Activated B cell treated with CpG ODN at 0.5 μM for 24 hours (primary cell): Measurements from ENCODE around the gene C19orf81. TPM values are rescaled to one million over a fixed set of nuclear protein-coding genes. Genes with fewer than 3 reads are reported as not detected.

ENCODE experiments used
- ATAC-seq: fragments of 200-7000 bp; cut with Tn5 transposase; one replicate; pipeline ENCODE4 v1.10.0; 2021; ENCODE audit warnings: low read depth, mild to moderate bottlenecking, moderate library complexity
- CTCF ChIA-PET: fragments of 350-600 bp; sonication (Branson Sonifier 250); formaldehyde crosslinking; loops from one replicate; lab custom pipeline; 2021; ENCODE audit warnings: antibody characterized with exemption; lab: Charles Lee
- POLR2A ChIA-PET: fragments of 350-600 bp; sonication (Branson Sonifier 250); formaldehyde crosslinking; loops from one replicate; lab custom pipeline; 2021; ENCODE audit warnings: antibody characterized with exemption; lab: Charles Lee
- DNase-seq: peaks from one replicate; pipeline ENCODE4 v3.0.0; 2022
- H3K27ac Mint-ChIP-seq: one replicate; pipeline ENCODE4 v1.8.0; 2020; ENCODE audit warnings: mixed read lengths
- H3K27me3 Mint-ChIP-seq: one replicate; pipeline ENCODE4 v1.8.0; 2021; ENCODE audit warnings: mixed read lengths
- H3K36me3 Mint-ChIP-seq: one replicate; pipeline ENCODE4 v1.8.0; 2021; ENCODE audit warnings: low read depth, mixed read lengths
- H3K4me1 Mint-ChIP-seq: one replicate; pipeline ENCODE4 v1.8.0; 2021; ENCODE audit warnings: mixed read lengths
- H3K4me3 Mint-ChIP-seq: one replicate; pipeline ENCODE4 v1.8.0; 2020; ENCODE audit warnings: mild to moderate bottlenecking, mixed read lengths
- H3K9me3 Mint-ChIP-seq: one replicate; pipeline ENCODE4 v1.8.0; 2020; ENCODE audit warnings: mixed read lengths
- intact Hi-C: fragments of 100-400 bp; cut with micrococcal nuclease; formaldehyde crosslinking; loops from one replicate; pipeline ENCODE4 v1.15.1; 2024
- total RNA-seq: library from RNA; stranded (reverse); gene quantifications from 2 replicates; pipeline ENCODE4 v1.2.3, GENCODE V29; 2022
- TF ChIP-seq, protein P1 (sequence below): fragments of 200-600 bp; IDR thresholded peaks from one replicate; pipeline ENCODE4 v1.8.0; 2022; ENCODE audit warnings: antibody characterized with exemption, mild to moderate bottlenecking

The C19orf81 gene
- total RNA-seq, 1 donor from 2014 or later = not detected

DNA sequence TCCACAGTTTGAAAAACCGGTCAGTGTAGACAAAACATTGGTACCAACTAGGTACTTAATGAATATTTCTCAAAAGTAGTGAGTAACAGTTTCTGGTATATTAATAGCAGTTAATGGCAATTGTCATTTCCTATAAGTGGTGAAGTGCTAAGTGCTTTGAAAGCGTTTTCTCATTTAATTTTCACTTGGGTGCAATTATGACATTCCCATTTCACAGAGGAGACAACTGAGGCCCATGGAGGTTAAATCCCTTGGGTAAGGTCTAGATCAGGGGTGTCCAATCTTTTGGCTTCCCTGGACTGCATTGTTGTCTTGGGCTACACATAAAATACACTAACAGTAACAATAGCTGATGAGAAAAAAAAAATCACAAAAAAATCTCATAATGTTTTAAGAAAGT lies 8.9 kb upstream of the C19orf81 start:
- H3K27me3 Mint-ChIP-seq = peaks cover 46% of the 10 kb centered on the region
- no peak overlapping the region for H3K4me3 Mint-ChIP-seq
- CTCF ChIA-PET = no interaction called here
- DNase-seq = no peak
- intact Hi-C loops = no loop called here
- no peaks in the 10 kb centered on the region for H3K36me3 Mint-ChIP-seq
- H3K9me3 Mint-ChIP-seq = peaks cover 1% of the 10 kb centered on the region
- POLR2A ChIA-PET = no interaction called here
- H3K4me1 Mint-ChIP-seq = peaks cover 9% of the 10 kb centered on the region
- TF ChIP-seq, protein P1, sequence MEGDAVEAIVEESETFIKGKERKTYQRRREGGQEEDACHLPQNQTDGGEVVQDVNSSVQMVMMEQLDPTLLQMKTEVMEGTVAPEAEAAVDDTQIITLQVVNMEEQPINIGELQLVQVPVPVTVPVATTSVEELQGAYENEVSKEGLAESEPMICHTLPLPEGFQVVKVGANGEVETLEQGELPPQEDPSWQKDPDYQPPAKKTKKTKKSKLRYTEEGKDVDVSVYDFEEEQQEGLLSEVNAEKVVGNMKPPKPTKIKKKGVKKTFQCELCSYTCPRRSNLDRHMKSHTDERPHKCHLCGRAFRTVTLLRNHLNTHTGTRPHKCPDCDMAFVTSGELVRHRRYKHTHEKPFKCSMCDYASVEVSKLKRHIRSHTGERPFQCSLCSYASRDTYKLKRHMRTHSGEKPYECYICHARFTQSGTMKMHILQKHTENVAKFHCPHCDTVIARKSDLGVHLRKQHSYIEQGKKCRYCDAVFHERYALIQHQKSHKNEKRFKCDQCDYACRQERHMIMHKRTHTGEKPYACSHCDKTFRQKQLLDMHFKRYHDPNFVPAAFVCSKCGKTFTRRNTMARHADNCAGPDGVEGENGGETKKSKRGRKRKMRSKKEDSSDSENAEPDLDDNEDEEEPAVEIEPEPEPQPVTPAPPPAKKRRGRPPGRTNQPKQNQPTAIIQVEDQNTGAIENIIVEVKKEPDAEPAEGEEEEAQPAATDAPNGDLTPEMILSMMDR = no peak
- H3K27ac Mint-ChIP-seq = no peak overlapping the region
- no peak for ATAC-seq

- ATAC-seq (no peak), DNase-seq (no peak)
- intact Hi-C loops = no loop called here
- H3K4me1 Mint-ChIP-seq = no peaks in the 10 kb centered on the region
- peaks cover 4% of the 10 kb centered on the region for H3K9me3 Mint-ChIP-seq
- H3K4me3 Mint-ChIP-seq = no peak overlapping the region
- ChIA-PET CTCF (no interaction called here), POLR2A (no interaction called here)
- TF ChIP-seq, protein P1 = no peak
- H3K27me3 Mint-ChIP-seq = peaks cover 23% of the 10 kb centered on the region
- no peak overlapping the region for H3K27ac Mint-ChIP-seq
- H3K36me3 Mint-ChIP-seq = no peaks in the 10 kb centered on the region
Measured at GRCh38 chr19:50644315-50644915, 4.8 kb upstream of the C19orf81 start.

DNA sequence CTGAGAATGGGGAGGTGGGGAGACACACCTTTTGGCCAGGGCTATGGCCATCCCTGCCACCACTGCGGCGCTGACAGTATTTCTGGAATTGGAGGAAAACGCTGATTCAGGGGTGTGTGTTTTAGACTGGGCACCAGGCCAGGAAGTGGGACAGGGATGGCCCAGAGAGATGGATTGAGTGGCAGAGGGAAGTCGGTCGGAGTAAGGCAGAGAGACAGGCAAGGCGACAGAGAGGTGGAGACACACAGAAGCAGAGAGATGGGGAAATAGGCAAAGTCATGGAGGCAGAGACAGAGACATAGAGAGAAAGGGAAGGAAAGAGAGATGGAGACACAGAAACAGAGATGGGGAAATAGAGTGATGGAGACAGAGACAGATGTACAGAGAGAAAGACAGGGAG lies 4.1 kb upstream of the C19orf81 start:
- H3K9me3 Mint-ChIP-seq = peaks cover 4% of the 10 kb centered on the region
- POLR2A ChIA-PET = no interaction called here
- H3K36me3 Mint-ChIP-seq = no peaks in the 10 kb centered on the region
- no peak overlapping the region for H3K27ac Mint-ChIP-seq
- peaks cover 26% of the 10 kb centered on the region for H3K27me3 Mint-ChIP-seq
- no peaks in the 10 kb centered on the region for H3K4me1 Mint-ChIP-seq
- no peak overlapping the region for H3K4me3 Mint-ChIP-seq
- intact Hi-C loops = no loop called here
- no peak for ATAC-seq
- CTCF ChIA-PET = no interaction called here
- no peak for DNase-seq
- TF ChIP-seq, protein P1 = no peak

DNA sequence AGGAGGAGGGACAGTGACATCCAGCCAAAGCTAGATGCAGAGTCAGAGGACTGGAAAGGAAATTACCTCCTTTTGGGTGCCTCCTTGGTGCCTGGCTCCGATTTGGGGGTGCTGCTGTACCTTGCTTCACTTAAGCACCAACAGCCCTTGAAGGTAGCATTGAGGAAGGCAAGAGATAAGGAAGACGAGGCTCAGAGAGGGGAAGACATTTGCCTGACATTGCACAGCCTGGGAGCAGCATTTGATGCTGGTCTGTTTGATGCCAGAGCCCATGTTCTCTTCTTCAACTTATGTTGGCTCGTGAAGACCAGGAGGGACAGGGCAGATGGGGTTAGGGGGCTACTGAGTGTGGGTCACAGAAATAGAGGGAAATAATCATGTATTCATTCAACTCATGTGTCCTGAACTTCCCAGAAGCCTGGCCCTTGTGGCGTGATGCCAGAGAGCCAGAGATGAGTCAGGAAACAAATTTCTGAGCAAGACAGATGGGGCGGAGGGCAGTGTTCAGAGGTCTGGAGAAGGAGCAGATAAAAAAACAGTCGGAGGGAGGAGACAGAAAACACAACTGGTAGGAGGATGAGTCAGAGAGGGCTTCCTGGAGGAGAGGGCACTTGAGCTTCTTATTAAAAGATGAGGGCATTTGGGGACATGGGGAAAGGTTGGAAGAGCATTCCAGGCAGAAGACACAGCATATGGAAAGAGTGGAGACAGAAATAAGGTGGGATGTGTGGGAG lies 3.0 kb upstream of the C19orf81 start:
- intact Hi-C loops = no loop called here
- H3K4me3 Mint-ChIP-seq = no peak overlapping the region
- H3K9me3 Mint-ChIP-seq = peaks cover 4% of the 10 kb centered on the region
- H3K4me1 Mint-ChIP-seq = no peaks in the 10 kb centered on the region
- TF ChIP-seq, protein P1 = no peak
- no peaks in the 10 kb centered on the region for H3K36me3 Mint-ChIP-seq
- DNase-seq (no peak), ATAC-seq (no peak)
- ChIA-PET CTCF (interaction anchor here (0.6 kb wide), 1 partner anchor 707 kb away, joined by 3 read pairs; no protein-coding TSS in a partner anchor), POLR2A (no interaction called here)
- H3K27me3 Mint-ChIP-seq = peaks cover 21% of the 10 kb centered on the region
- H3K27ac Mint-ChIP-seq = no peak overlapping the region

- Mint-ChIP-seq H3K27me3 (peaks cover 16% of the 10 kb centered on the region), H3K4me1 (no peaks in the 10 kb centered on the region), H3K36me3 (no peaks in the 10 kb centered on the region), H3K4me3 (no peak overlapping the region), H3K9me3 (peaks cover 4% of the 10 kb centered on the region), H3K27ac (no peak overlapping the region)
- intact Hi-C loops = no loop called here
- ChIA-PET CTCF (no interaction called here), POLR2A (no interaction called here)
- no peak for DNase-seq
- no peak for ATAC-seq
- TF ChIP-seq, protein P1 = no peak
Measured at GRCh38 chr19:50647879-50648615, 1.2 kb upstream of the C19orf81 start.
